SJCRH30 (cell line): ENCODE measurements around the gene OCIAD2. TPM values are rescaled to one million over a fixed set of nuclear protein-coding genes. Genes with fewer than 3 reads are reported as not detected.

Source experiments
- DNase-seq, 2 experiments: peaks; one replicate each; pipeline ENCODE4 v3.0.0-alpha.2; 2015 to 2020
- H3K27ac ChIP-seq: fragments of 250-450 bp; sonication (Bioruptor Pico); 2 replicates; pipeline ENCODE4 v1.5.1; 2020; ENCODE audit warnings: mild to moderate bottlenecking, moderate library complexity
- H3K27me3 ChIP-seq: fragments of 250-450 bp; sonication (Bioruptor Pico); 2 replicates; pipeline ENCODE4 v1.5.1; 2020; ENCODE audit warnings: mild to moderate bottlenecking, moderate library complexity
- H3K36me3 ChIP-seq: fragments of 250-450 bp; sonication (Bioruptor Pico); 2 replicates; pipeline ENCODE4 v1.5.1; 2020; ENCODE audit warnings: mild to moderate bottlenecking, moderate library complexity
- H3K4me1 ChIP-seq: fragments of 250-450 bp; sonication (Bioruptor Pico); 2 replicates; pipeline ENCODE4 v1.5.1; 2020; ENCODE audit warnings: mild to moderate bottlenecking, moderate library complexity
- H3K4me3 ChIP-seq: fragments of 250-450 bp; sonication (Bioruptor Pico); 2 replicates; pipeline ENCODE4 v1.5.1; 2020; ENCODE audit warnings: mild to moderate bottlenecking, moderate library complexity
- H3K9me3 ChIP-seq: fragments of 250-450 bp; sonication (Bioruptor Pico); replicated peaks from 2 replicates; pipeline ENCODE4 v1.5.1; 2020; ENCODE audit warnings: mild to moderate bottlenecking, moderate library complexity
- total RNA-seq: library from RNA; depleted of rRNA; stranded (reverse); fragments of >200 nt; shearing (Covaris generic); gene quantifications from 2 replicates; pipeline ENCODE4 v1.2.3, GENCODE V29; 2014; rRNA removed

The OCIAD2 gene
- 61.2 and 68.7 TPM in 2 replicates for total RNA-seq

GRCh38 chr4:48906206-48907173 lies at the start of gene OCIAD2:
TSS of gene OCIAD2 (minus strand) at chr4:48906774. CDS start at chr4:48904549, 2,225 bp downstream.
- H3K27ac ChIP-seq: peak within 1 kb of the TSS; percentile 61
- H3K4me3 ChIP-seq: peak within 1 kb of the TSS; percentile 68
- H3K27me3 ChIP-seq: no peaks in the 10 kb centered on the region
- peak; percentile 67 to 68 for DNase-seq
- no peaks in the 10 kb centered on the region for H3K9me3 ChIP-seq
- H3K4me1 ChIP-seq: peaks cover 21% of the 10 kb centered on the region
- H3K36me3 ChIP-seq: no peaks in the 10 kb centered on the region; the same call in 1 of the 2 replicates

GRCh38 chr4:48954314-48954713 lies 47.7 kb upstream of the OCIAD2 start:
- Histone ChIP-seq H3K4me3 (no peak overlapping the region), H3K36me3 (no peaks in the 10 kb centered on the region), H3K27me3 (no peaks in the 10 kb centered on the region), H3K4me1 (no peaks in the 10 kb centered on the region), H3K27ac (no peak overlapping the region), H3K9me3 (no peaks in the 10 kb centered on the region)
- DNase-seq: no peak

- no peak for DNase-seq
- Histone ChIP-seq H3K4me3 (no peak overlapping the region), H3K27ac (no peak overlapping the region), H3K4me1 (no peaks in the 10 kb centered on the region), H3K9me3 (no peaks in the 10 kb centered on the region), H3K27me3 (no peaks in the 10 kb centered on the region), H3K36me3 (no peaks in the 10 kb centered on the region)
Measured at GRCh38 chr4:48949518-48950219, 43.1 kb upstream of the OCIAD2 start.

- Histone ChIP-seq H3K27ac (no peak overlapping the region), H3K27me3 (no peaks in the 10 kb centered on the region), H3K4me3 (no peak overlapping the region), H3K4me1 (no peaks in the 10 kb centered on the region), H3K36me3 (no peaks in the 10 kb centered on the region), H3K9me3 (no peaks in the 10 kb centered on the region)
- no peak for DNase-seq
Measured at GRCh38 chr4:48949086-48949485, 42.5 kb upstream of the OCIAD2 start.

- no peak for DNase-seq
- Histone ChIP-seq H3K27me3 (no peaks in the 10 kb centered on the region), H3K36me3 (no peaks in the 10 kb centered on the region), H3K4me3 (no peak overlapping the region), H3K9me3 (no peaks in the 10 kb centered on the region), H3K27ac (no peak overlapping the region), H3K4me1 (no peaks in the 10 kb centered on the region)
Measured at GRCh38 chr4:48947731-48948130, 41.2 kb upstream of the OCIAD2 start.

- DNase-seq: no peak
- no peaks in the 10 kb centered on the region for H3K9me3 ChIP-seq
- no peak overlapping the region for H3K27ac ChIP-seq
- H3K36me3 ChIP-seq: no peaks in the 10 kb centered on the region
- H3K27me3 ChIP-seq: no peaks in the 10 kb centered on the region
- H3K4me3 ChIP-seq: no peak overlapping the region
- H3K4me1 ChIP-seq: no peaks in the 10 kb centered on the region
Measured at GRCh38 chr4:48945981-48946380, 39.4 kb upstream of the OCIAD2 start.

GRCh38 chr4:48944756-48945241 lies 38.2 kb upstream of the OCIAD2 start:
- Histone ChIP-seq H3K4me3 (no peak overlapping the region), H3K36me3 (no peaks in the 10 kb centered on the region), H3K9me3 (no peaks in the 10 kb centered on the region), H3K4me1 (peaks cover 1% of the 10 kb centered on the region; the same call in 1 of the 2 replicates), H3K27ac (no peak overlapping the region), H3K27me3 (no peaks in the 10 kb centered on the region)
- peak; percentile 45 to 58 for DNase-seq

GRCh38 chr4:48944252-48944651 lies 37.7 kb upstream of the OCIAD2 start:
- H3K27me3 ChIP-seq: no peaks in the 10 kb centered on the region
- no peak overlapping the region for H3K27ac ChIP-seq
- H3K36me3 ChIP-seq: no peaks in the 10 kb centered on the region
- peaks cover 3% of the 10 kb centered on the region; the same call in 1 of the 2 replicates for H3K4me1 ChIP-seq
- no peak overlapping the region for H3K4me3 ChIP-seq
- H3K9me3 ChIP-seq: no peaks in the 10 kb centered on the region
- no peak for DNase-seq

GRCh38 chr4:48943387-48943786 lies 36.8 kb upstream of the OCIAD2 start:
- Histone ChIP-seq H3K4me1 (peaks cover 3% of the 10 kb centered on the region; the same call in 1 of the 2 replicates), H3K27ac (no peak overlapping the region), H3K27me3 (no peaks in the 10 kb centered on the region), H3K4me3 (no peak overlapping the region), H3K36me3 (no peaks in the 10 kb centered on the region), H3K9me3 (no peaks in the 10 kb centered on the region)
- no peak for DNase-seq

- H3K27me3 ChIP-seq: no peaks in the 10 kb centered on the region
- H3K36me3 ChIP-seq: no peaks in the 10 kb centered on the region
- H3K9me3 ChIP-seq: no peaks in the 10 kb centered on the region
- no peak for DNase-seq
- H3K4me3 ChIP-seq: no peak overlapping the region
- peaks cover 3% of the 10 kb centered on the region; the same call in 1 of the 2 replicates for H3K4me1 ChIP-seq
- H3K27ac ChIP-seq: no peak overlapping the region
Measured at GRCh38 chr4:48939785-48940184, 33.2 kb upstream of the OCIAD2 start.

- no peaks in the 10 kb centered on the region for H3K36me3 ChIP-seq
- no peak overlapping the region for H3K4me3 ChIP-seq
- H3K4me1 ChIP-seq: peaks cover 3% of the 10 kb centered on the region; the same call in 1 of the 2 replicates
- H3K9me3 ChIP-seq: no peaks in the 10 kb centered on the region
- H3K27me3 ChIP-seq: no peaks in the 10 kb centered on the region
- H3K27ac ChIP-seq: no peak overlapping the region
- DNase-seq: no peak
Measured at GRCh38 chr4:48938831-48939230, 32.3 kb upstream of the OCIAD2 start.

GRCh38 chr4:48937033-48937432 lies 30.5 kb upstream of the OCIAD2 start:
- DNase-seq: no peak
- Histone ChIP-seq H3K27me3 (no peaks in the 10 kb centered on the region), H3K4me3 (no peak overlapping the region), H3K4me1 (peaks cover 9% of the 10 kb centered on the region; the same call in 1 of the 2 replicates), H3K36me3 (no peaks in the 10 kb centered on the region), H3K9me3 (no peaks in the 10 kb centered on the region), H3K27ac (no peak overlapping the region)

- Histone ChIP-seq H3K4me3 (no peak overlapping the region), H3K9me3 (no peaks in the 10 kb centered on the region), H3K27ac (peak overlapping the region; percentile 5; the same call in 1 of the 2 replicates), H3K4me1 (peaks cover 13% of the 10 kb centered on the region; the same call in 1 of the 2 replicates), H3K36me3 (no peaks in the 10 kb centered on the region), H3K27me3 (no peaks in the 10 kb centered on the region)
- DNase-seq: peak; percentile 32 to 57
Measured at GRCh38 chr4:48931459-48931858, 24.9 kb upstream of the OCIAD2 start.

- Histone ChIP-seq H3K9me3 (no peaks in the 10 kb centered on the region), H3K4me1 (peaks cover 13% of the 10 kb centered on the region; the same call in 1 of the 2 replicates), H3K4me3 (no peak overlapping the region), H3K27ac (no peak overlapping the region), H3K36me3 (no peaks in the 10 kb centered on the region), H3K27me3 (no peaks in the 10 kb centered on the region)
- DNase-seq: no peak
Measured at GRCh38 chr4:48930654-48931053, 24.1 kb upstream of the OCIAD2 start.

GRCh38 chr4:48924416-48924815 lies 17.8 kb upstream of the OCIAD2 start:
- no peaks in the 10 kb centered on the region for H3K4me1 ChIP-seq
- 0 out of 2 replicates have a peak, but pooled peaks cover 2% of the 10 kb centered on the region for H3K9me3 ChIP-seq
- no peaks in the 10 kb centered on the region for H3K36me3 ChIP-seq
- H3K4me3 ChIP-seq: no peak overlapping the region
- no peaks in the 10 kb centered on the region for H3K27me3 ChIP-seq
- H3K27ac ChIP-seq: no peak overlapping the region
- DNase-seq: no peak
